ENCODE measurements around the gene ARHGEF33. TPM values are rescaled to one million over a fixed set of nuclear protein-coding genes. Genes with fewer than 3 reads are reported as not detected.

ARHGEF33 gene
- total RNA-seq, 1 experiment from 2014 or later: 0.30 TPM

GRCh38 chr2:38866773-38867443 lies 22.8 kb upstream of the ARHGEF33 start (continued):
- TF ChIP-seq, protein P1, sequence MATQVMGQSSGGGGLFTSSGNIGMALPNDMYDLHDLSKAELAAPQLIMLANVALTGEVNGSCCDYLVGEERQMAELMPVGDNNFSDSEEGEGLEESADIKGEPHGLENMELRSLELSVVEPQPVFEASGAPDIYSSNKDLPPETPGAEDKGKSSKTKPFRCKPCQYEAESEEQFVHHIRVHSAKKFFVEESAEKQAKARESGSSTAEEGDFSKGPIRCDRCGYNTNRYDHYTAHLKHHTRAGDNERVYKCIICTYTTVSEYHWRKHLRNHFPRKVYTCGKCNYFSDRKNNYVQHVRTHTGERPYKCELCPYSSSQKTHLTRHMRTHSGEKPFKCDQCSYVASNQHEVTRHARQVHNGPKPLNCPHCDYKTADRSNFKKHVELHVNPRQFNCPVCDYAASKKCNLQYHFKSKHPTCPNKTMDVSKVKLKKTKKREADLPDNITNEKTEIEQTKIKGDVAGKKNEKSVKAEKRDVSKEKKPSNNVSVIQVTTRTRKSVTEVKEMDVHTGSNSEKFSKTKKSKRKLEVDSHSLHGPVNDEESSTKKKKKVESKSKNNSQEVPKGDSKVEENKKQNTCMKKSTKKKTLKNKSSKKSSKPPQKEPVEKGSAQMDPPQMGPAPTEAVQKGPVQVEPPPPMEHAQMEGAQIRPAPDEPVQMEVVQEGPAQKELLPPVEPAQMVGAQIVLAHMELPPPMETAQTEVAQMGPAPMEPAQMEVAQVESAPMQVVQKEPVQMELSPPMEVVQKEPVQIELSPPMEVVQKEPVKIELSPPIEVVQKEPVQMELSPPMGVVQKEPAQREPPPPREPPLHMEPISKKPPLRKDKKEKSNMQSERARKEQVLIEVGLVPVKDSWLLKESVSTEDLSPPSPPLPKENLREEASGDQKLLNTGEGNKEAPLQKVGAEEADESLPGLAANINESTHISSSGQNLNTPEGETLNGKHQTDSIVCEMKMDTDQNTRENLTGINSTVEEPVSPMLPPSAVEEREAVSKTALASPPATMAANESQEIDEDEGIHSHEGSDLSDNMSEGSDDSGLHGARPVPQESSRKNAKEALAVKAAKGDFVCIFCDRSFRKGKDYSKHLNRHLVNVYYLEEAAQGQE (IDR thresholded peaks at IDR 0.05; ENCODE audit: low read depth): no peak

- BruUV-seq (replicated peaks): no TSS peak
- H3K79me2 ChIP-seq (ENCODE audit: insufficient read depth, low read length): peaks cover 28% of the 10 kb centered on the region
- peaks cover 3 to 8% of the 10 kb centered on the region in 2 experiments; a peak in 3 of 4 replicates for H3K4me1 ChIP-seq (ENCODE audit: control insufficient read depth in 1 of 2, insufficient read depth in 2 of 2, low read length in 2 of 2)
- ChIA-PET RAD21 (ENCODE audit: low non-redundant PET in 1 of 2, low total read pairs in 2 of 2, uncharacterized antibody in 2 of 2, unreplicated experiment in 2 of 2) (no interaction called here), CTCF (no interaction called here), POLR2A (no interaction called here)
- H4K20me1 ChIP-seq (ENCODE audit: insufficient read depth): no peaks in the 10 kb centered on the region
- H3K4me3 ChIP-seq (replicated peaks in 1 of 2; ENCODE audit: low read depth in 1 of 2, low read length in 2 of 2): no peak overlapping the region
- no peaks in the 10 kb centered on the region for H3K36me3 ChIP-seq (ENCODE audit: control insufficient read depth in 1 of 2, insufficient read depth in 2 of 2, low read length in 2 of 2)
- no peak overlapping the region for H3K4me2 ChIP-seq (ENCODE audit: low read length)
- DNase-seq (ENCODE audit: low read depth, low spot score) (no peak), ATAC-seq (no peak)
- no peaks in the 10 kb centered on the region for H3K9me3 ChIP-seq (ENCODE audit: control insufficient read depth in 1 of 2, insufficient read depth in 1 of 2, low read depth in 1 of 2, low read length in 2 of 2)
- H3K9me2 ChIP-seq (ENCODE audit: insufficient read depth): no peaks in the 10 kb centered on the region
- no peak overlapping the region for H2AFZ ChIP-seq (ENCODE audit: low read depth, low read length, poor library complexity, severe bottlenecking)
- H3K27me3 ChIP-seq (ENCODE audit: insufficient read depth, low read length): no peaks in the 10 kb centered on the region
- no peak overlapping the region for H3K27ac ChIP-seq (ENCODE audit: low read depth, low read length)
- intact Hi-C loops (cut with micrococcal nuclease): no loop called here
- no peak overlapping the region for H3K9ac ChIP-seq (ENCODE audit: low read length)
- no peak for TF ChIP-seq ZNF274 (IDR thresholded peaks at IDR 0.05; ENCODE audit: low read depth, low read length)
- TF ChIP-seq FOSL1 (IDR thresholded peaks at IDR 0.05; ENCODE audit: low read depth): no peak
- TF ChIP-seq CEBPB (IDR thresholded peaks at IDR 0.05; ENCODE audit: low read depth): no peak
- TF ChIP-seq ATF3 (IDR thresholded peaks at IDR 0.05): no peak
- no peak for TF ChIP-seq ZFX (IDR thresholded peaks at IDR 0.05)
- TF ChIP-seq EZH2 (IDR thresholded peaks at IDR 0.05): no peak
- TF ChIP-seq POLR2A (IDR thresholded peaks at IDR 0.05; ENCODE audit: borderline replicate concordance, extremely low read depth, insufficient read depth, insufficient read length): no peak
- TF ChIP-seq SIN3A (IDR thresholded peaks at IDR 0.05; ENCODE audit: low read depth): no peak
- TF ChIP-seq, protein P1 (IDR thresholded peaks at IDR 0.05; ENCODE audit: low read depth): no peak
- TF ChIP-seq JUND (IDR thresholded peaks at IDR 0.05): no peak
Measured at GRCh38 chr2:38871432-38871831, 18.2 kb upstream of the ARHGEF33 start.

Measured in HCT116 (cell line).